Glutamatergic neuron (in vitro differentiated cells): ENCODE measurements around the gene SERF2. TPM values are rescaled to one million over a fixed set of nuclear protein-coding genes. Genes with fewer than 3 reads are reported as not detected.

Experiments
- DNase-seq: peaks from one replicate; pipeline ENCODE4 v3.0.0; 2022
- H3K27ac Mint-ChIP-seq: one replicate; pipeline ENCODE4 v1.8.0; 2020; ENCODE audit warnings: mild to moderate bottlenecking, mixed read lengths, inconsistent platforms; ENCODE audit not compliant: unreplicated experiment
- H3K27me3 Mint-ChIP-seq: one replicate; pipeline ENCODE4 v1.8.0; 2020; ENCODE audit warnings: mild to moderate bottlenecking, moderate library complexity, mixed read lengths, inconsistent platforms; ENCODE audit not compliant: unreplicated experiment
- H3K36me3 Mint-ChIP-seq: one replicate; pipeline ENCODE4 v1.8.0; 2020; ENCODE audit warnings: mild to moderate bottlenecking, mixed read lengths, inconsistent platforms; ENCODE audit not compliant: unreplicated experiment
- H3K4me1 Mint-ChIP-seq: one replicate; pipeline ENCODE4 v1.8.0; 2020; ENCODE audit warnings: mild to moderate bottlenecking, low read depth, mixed read lengths, inconsistent platforms; ENCODE audit not compliant: unreplicated experiment
- H3K4me3 Mint-ChIP-seq: one replicate; pipeline ENCODE4 v1.8.0; 2020; ENCODE audit warnings: mild to moderate bottlenecking, mixed read lengths, inconsistent platforms; ENCODE audit not compliant: unreplicated experiment
- H3K9me3 Mint-ChIP-seq: one replicate; pipeline ENCODE4 v1.8.0; 2020; ENCODE audit warnings: mild to moderate bottlenecking, moderate library complexity, mixed read lengths, inconsistent platforms; ENCODE audit not compliant: unreplicated experiment
- CTCF ChIP-seq: fragments of 200-600 bp; sonication (generic); IDR thresholded peaks from one replicate; pipeline ENCODE4 v1.5.0; 2021; ENCODE audit not compliant: partially characterized antibody, unreplicated experiment
- microRNA-seq: library from miRNA; unstranded; fragments of <30 nt; microRNA quantifications from one replicate; pipeline ENCODE4, GENCODE V29; 2020; ENCODE audit not compliant: unreplicated experiment
- total RNA-seq: library from RNA; stranded (reverse); fragmentation: NEBNext Ultra II Directional; extraction: Animal tissue kit (Norgen Biotek cat#: 25700); gene quantifications from one replicate; pipeline ENCODE4 v1.2.1, GENCODE V29; 2021; ENCODE audit not compliant: unreplicated experiment

The SERF2 gene
- total RNA-seq, 1 donor from 2014 or later = 650 TPM

- no peak for TF ChIP-seq CTCF
- DNase-seq = no peak
- H3K4me1 Mint-ChIP-seq = no peaks in the 10 kb centered on the region
- no peaks in the 10 kb centered on the region for H3K27me3 Mint-ChIP-seq
- no peak overlapping the region for H3K4me3 Mint-ChIP-seq
- no peaks in the 10 kb centered on the region for H3K9me3 Mint-ChIP-seq
- no peak overlapping the region for H3K27ac Mint-ChIP-seq
- H3K36me3 Mint-ChIP-seq = no peaks in the 10 kb centered on the region
Measured at GRCh38 chr15:43845421-43845820, 53.3 kb downstream of the SERF2 start.

Small RNA genes within 50 kb of the gene (microRNA-seq; reads per million reads assigned to microRNA genes)
- gene MIR1282 = not detected

Other genes starting within 250 kb of the SERF2 start
- 66.4 TPM for gene PPIP5K1, start 202.1 kb upstream of the SERF2 start, total RNA-seq
- 18.8 TPM for gene CKMT1B, start 198.3 kb upstream of the SERF2 start, total RNA-seq
- 1.4 TPM for gene STRC, start 173.5 kb upstream of the SERF2 start, total RNA-seq
- 6.9 TPM for gene CATSPER2, start 143.5 kb upstream of the SERF2 start, total RNA-seq
- 15.7 TPM for gene CKMT1A, start 98.5 kb upstream of the SERF2 start, total RNA-seq
- gene PDIA3, start 45.9 kb upstream of the SERF2 start, total RNA-seq = 222 TPM
- gene ELL3, start 15.4 kb upstream of the SERF2 start, total RNA-seq = 0.51 TPM
- not detected for gene SERINC4, start 7.9 kb downstream of the SERF2 start, total RNA-seq
- 26.5 TPM for gene HYPK, start 8.3 kb downstream of the SERF2 start, total RNA-seq
- gene MFAP1, start 32.4 kb downstream of the SERF2 start, total RNA-seq = 29.2 TPM
- gene WDR76, start 34.7 kb downstream of the SERF2 start, total RNA-seq = 4.7 TPM